Esophagus muscularis mucosa (tissue), 4 donors: ENCODE measurements around the gene KLHL3. TPM values are rescaled to one million over a fixed set of nuclear protein-coding genes. Genes with fewer than 3 reads are reported as not detected.
"Not testable (repeated sequence)": the region's sequence is repeated elsewhere in the genome, so short reads cannot be mapped to it uniquely, and the experiment has no call there.

ENCODE experiments used
- DNase-seq: peaks from one replicate; pipeline ENCODE4 v3.0.0-alpha.2; 2017; ENCODE audit errors: extremely low spot score
- H3K27ac ChIP-seq, 4 donors: fragments of 200-600 bp; sonication (generic); replicated peaks in 1 of 4; 1 replicate in 3 of 4; 2 replicates in 1 of 4; pipeline ENCODE4 v1.5.1; 2016 to 2019; ENCODE audit warnings: mild to moderate bottlenecking in 1 of 4
- H3K27me3 ChIP-seq, 4 donors: fragments of 200-600 bp; sonication (generic); one replicate each; pipeline versions ENCODE4 v1.5.1 to v1.6.0; 2016 to 2019
- H3K36me3 ChIP-seq, 4 donors: fragments of 200-600 bp; sonication (generic); one replicate each; pipeline ENCODE4 v1.5.1; 2016 to 2019
- H3K4me1 ChIP-seq, 4 donors: fragments of 200-600 bp; sonication (generic); one replicate each; pipeline ENCODE4 v1.5.1; 2016 to 2019
- H3K4me3 ChIP-seq, 4 donors: fragments of 200-600 bp; sonication (generic); 1 replicate in 2 of 4; 2 replicates in 2 of 4; pipeline ENCODE4 v1.5.1; 2016 to 2019; ENCODE audit warnings: mild to moderate bottlenecking in 4 of 4, moderate library complexity in 1 of 4
- H3K9me3 ChIP-seq, 4 donors: fragments of 200-600 bp; sonication (generic); 1 replicate in 3 of 4; 2 replicates in 1 of 4; pipeline ENCODE4 v1.5.1; 2016 to 2019
- EP300 ChIP-seq: sonication (generic); formaldehyde crosslinking; IDR thresholded peaks from one replicate; pipeline ENCODE4 v1.6.1; 2017; ENCODE audit warnings: antibody characterized with exemption
- POLR2A ChIP-seq: fragments of 450-650 bp; IDR thresholded peaks from one replicate; pipeline ENCODE4 v1.6.1; 2017; ENCODE audit warnings: antibody characterized with exemption, moderate library complexity, mild to moderate bottlenecking, low read depth
- POLR2AphosphoS5 ChIP-seq, 2 donors: sonication (generic); formaldehyde crosslinking; IDR thresholded peaks; one replicate each; pipeline ENCODE4 v1.6.1; 2017; ENCODE audit warnings: antibody characterized with exemption in 2 of 2
- WGBS: methylation state at CpG from one replicate; pipeline ENCODE4 v1.1.5; 2018; 5-methylcytosine and 5-hydroxymethylcytosine counted together
- intact Hi-C: fragments of 100-400 bp; cut with DNase I; formaldehyde crosslinking; loops from one replicate; pipeline ENCODE4 v1.15.1; 2023
- total RNA-seq, 4 donors: library from RNA; depleted of rRNA; stranded (reverse); fragments of >200 nt; gene quantifications; one replicate each; pipeline versions ENCODE4 v1.1.0 to v1.2.1, GENCODE V29; 2016
- TF ChIP-seq, protein P1 (sequence below), 3 experiments: fragments of 200-600 bp in 2 of 3; fragments of 450-650 bp in 1 of 3; sonication (generic) in 2 of 3; IDR thresholded peaks; one replicate each; pipeline ENCODE4 v1.5.1; 2017 to 2019; ENCODE audit warnings: antibody characterized with exemption in 3 of 3, mild to moderate bottlenecking in 2 of 3, moderate library complexity in 1 of 3

The KLHL3 gene
- total RNA-seq, 4 donors from 2014 or later, result 3.0 to 7.8 (median 5.6) TPM

GRCh38 chr5:137651022-137651421 is 84.9 kb downstream of the KLHL3 start:
- H3K27me3 ChIP-seq, result no peaks in the 10 kb centered on the region
- H3K4me3 ChIP-seq, result no peak overlapping the region
- peaks cover 0 to 9% (median 0%) of the 10 kb centered on the region in 4 donors for H3K36me3 ChIP-seq
- TF ChIP-seq POLR2A, result no peak
- TF ChIP-seq, protein P1, sequence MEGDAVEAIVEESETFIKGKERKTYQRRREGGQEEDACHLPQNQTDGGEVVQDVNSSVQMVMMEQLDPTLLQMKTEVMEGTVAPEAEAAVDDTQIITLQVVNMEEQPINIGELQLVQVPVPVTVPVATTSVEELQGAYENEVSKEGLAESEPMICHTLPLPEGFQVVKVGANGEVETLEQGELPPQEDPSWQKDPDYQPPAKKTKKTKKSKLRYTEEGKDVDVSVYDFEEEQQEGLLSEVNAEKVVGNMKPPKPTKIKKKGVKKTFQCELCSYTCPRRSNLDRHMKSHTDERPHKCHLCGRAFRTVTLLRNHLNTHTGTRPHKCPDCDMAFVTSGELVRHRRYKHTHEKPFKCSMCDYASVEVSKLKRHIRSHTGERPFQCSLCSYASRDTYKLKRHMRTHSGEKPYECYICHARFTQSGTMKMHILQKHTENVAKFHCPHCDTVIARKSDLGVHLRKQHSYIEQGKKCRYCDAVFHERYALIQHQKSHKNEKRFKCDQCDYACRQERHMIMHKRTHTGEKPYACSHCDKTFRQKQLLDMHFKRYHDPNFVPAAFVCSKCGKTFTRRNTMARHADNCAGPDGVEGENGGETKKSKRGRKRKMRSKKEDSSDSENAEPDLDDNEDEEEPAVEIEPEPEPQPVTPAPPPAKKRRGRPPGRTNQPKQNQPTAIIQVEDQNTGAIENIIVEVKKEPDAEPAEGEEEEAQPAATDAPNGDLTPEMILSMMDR (IDR thresholded peaks at IDR 0.05), result no peak
- no peak for TF ChIP-seq EP300
- no peak for TF ChIP-seq POLR2AphosphoS5 (IDR thresholded peaks at IDR 0.05)
- H3K4me1 ChIP-seq, result peaks cover 8 to 13% (median 10%) of the 10 kb centered on the region in 4 donors
- no peak overlapping the region for H3K27ac ChIP-seq
- intact Hi-C loops, result no loop called here
- H3K9me3 ChIP-seq, result no peaks in the 10 kb centered on the region
- WGBS, result 88% methylated on average over 3 of the region's 3 CpGs
- DNase-seq, result no peak

GRCh38 chr5:137649228-137649935 is 86.5 kb downstream of the KLHL3 start:
- Histone ChIP-seq H3K4me3 (no peak overlapping the region), H3K36me3 (peaks cover 0 to 9% (median 0%) of the 10 kb centered on the region in 4 donors), H3K27me3 (no peaks in the 10 kb centered on the region), H3K9me3 (no peaks in the 10 kb centered on the region), H3K27ac (peak overlapping the region in 1 of 4 donors; percentile 16), H3K4me1 (peaks cover 8 to 13% (median 10%) of the 10 kb centered on the region in 4 donors)
- DNase-seq, result peak; percentile 78
- TF ChIP-seq EP300 (no peak), POLR2A (no peak), POLR2AphosphoS5 (IDR thresholded peaks at IDR 0.05) (no peak)
- TF ChIP-seq, protein P1 (IDR thresholded peaks at IDR 0.05), result no peak
- 69% methylated on average over 3 of the region's 3 CpGs for WGBS
- intact Hi-C loops, result no loop called here

DNA sequence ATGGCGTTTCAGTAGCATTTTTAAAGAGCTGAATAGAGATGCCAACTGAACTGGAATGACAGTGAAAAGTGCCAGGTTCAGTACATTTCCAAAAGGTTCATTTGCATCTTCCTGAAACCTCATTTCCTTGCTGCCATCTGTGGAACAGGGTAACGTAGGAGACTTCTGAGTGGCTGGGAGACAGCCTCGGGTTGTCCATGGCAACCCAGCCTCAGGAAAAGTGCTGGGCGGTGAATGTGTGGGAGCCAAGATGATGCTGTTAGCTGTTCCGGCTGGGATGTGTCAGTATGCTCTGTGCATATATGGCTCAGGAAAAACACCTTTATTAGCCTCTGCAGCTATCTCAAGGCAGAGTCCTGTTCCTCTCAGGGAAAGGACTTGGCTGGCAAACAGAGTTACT is 87.5 kb downstream of the KLHL3 start:
- Histone ChIP-seq H3K27me3 (no peaks in the 10 kb centered on the region), H3K4me3 (no peak overlapping the region), H3K9me3 (no peaks in the 10 kb centered on the region), H3K4me1 (peaks cover 8 to 13% (median 10%) of the 10 kb centered on the region in 4 donors), H3K36me3 (peaks cover 0 to 9% (median 0%) of the 10 kb centered on the region in 4 donors), H3K27ac (no peak overlapping the region)
- TF ChIP-seq EP300 (no peak), POLR2A (no peak), POLR2AphosphoS5 (IDR thresholded peaks at IDR 0.05) (no peak)
- TF ChIP-seq, protein P1 (IDR thresholded peaks at IDR 0.05), result no peak
- 76% methylated on average over 5 of the region's 5 CpGs for WGBS
- intact Hi-C loops, result no loop called here
- DNase-seq, result peak; percentile 31

DNA sequence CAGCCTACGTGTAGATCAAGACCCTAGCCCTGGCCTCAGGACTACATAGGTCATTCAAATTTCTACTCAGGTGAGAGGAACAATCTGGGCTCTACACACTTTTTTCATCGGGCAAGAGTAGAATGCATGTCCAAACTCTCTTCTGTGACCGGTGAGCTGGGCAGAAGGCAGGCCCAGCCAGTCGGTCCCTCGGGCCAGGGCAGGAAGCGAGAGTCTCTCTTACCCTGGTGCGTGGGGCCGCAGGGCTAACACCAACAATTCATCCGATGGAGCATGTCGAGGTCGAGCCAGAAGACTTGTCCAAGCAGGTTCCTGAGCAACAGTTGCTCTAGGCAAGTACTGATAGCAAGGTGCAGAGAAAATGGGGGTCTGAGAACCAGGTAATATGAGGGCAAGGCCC is 88.5 kb downstream of the KLHL3 start:
- no peak overlapping the region for H3K4me3 ChIP-seq
- H3K36me3 ChIP-seq, result peaks cover 0 to 9% (median 0%) of the 10 kb centered on the region in 4 donors
- intact Hi-C loops, result no loop called here
- peaks cover 8 to 13% (median 10%) of the 10 kb centered on the region in 4 donors for H3K4me1 ChIP-seq
- WGBS, result 99% methylated on average over 10 of the region's 11 CpGs
- no peak overlapping the region for H3K27ac ChIP-seq
- peak; percentile 89 for DNase-seq
- no peak for TF ChIP-seq POLR2A
- H3K27me3 ChIP-seq, result no peaks in the 10 kb centered on the region
- H3K9me3 ChIP-seq, result no peaks in the 10 kb centered on the region

DNA sequence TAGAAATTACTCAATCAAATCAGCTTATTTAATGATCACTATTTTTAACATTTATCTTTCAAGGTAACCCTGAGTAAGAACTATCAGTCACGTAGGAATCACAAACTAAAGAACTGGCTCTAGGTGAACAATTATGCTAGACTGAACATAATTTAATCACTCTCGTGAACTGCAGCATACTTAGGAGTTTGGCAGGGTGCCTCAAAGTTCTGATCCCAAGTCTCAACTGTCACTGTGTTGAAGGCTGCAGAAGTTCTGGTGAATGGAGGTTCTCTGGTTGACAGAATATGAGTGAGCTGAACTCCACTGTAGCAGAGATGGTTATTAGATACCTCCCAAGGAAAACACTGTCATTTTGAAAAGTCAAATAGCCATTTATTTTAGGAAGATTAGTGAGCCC is 89.1 kb downstream of the KLHL3 start:
- Histone ChIP-seq H3K27ac (no peak overlapping the region), H3K4me1 (peaks cover 8 to 13% (median 10%) of the 10 kb centered on the region in 4 donors), H3K27me3 (no peaks in the 10 kb centered on the region), H3K4me3 (no peak overlapping the region), H3K9me3 (no peaks in the 10 kb centered on the region), H3K36me3 (peaks cover 0 to 9% (median 0%) of the 10 kb centered on the region in 4 donors)
- TF ChIP-seq EP300, result no peak
- TF ChIP-seq POLR2AphosphoS5 (IDR thresholded peaks at IDR 0.05), result no peak
- no peak for TF ChIP-seq POLR2A
- TF ChIP-seq, protein P1 (IDR thresholded peaks at IDR 0.05), result no peak
- DNase-seq, result no peak
- intact Hi-C loops, result no loop called here
- WGBS, result 84% methylated on average over 2 of the region's 2 CpGs

- DNase-seq, result peak; percentile 47
- H3K4me1 ChIP-seq, H3K9me3 ChIP-seq, H3K27me3 ChIP-seq, H3K27ac ChIP-seq, H3K4me3 ChIP-seq, intact Hi-C loops: not testable (repeated sequence)
- H3K36me3 ChIP-seq, result peaks cover 0 to 14% (median 5%) of the 10 kb centered on the region in 4 donors
- 97% methylated on average over 2 of the region's 2 CpGs for WGBS
These were observed 92.8 kb downstream of the KLHL3 start for GRCh38 chr5:137643081-137643480.
